GM21390 (cell line): Measurements from ENCODE around the gene KLK1.
"Not testable (repeated sequence)": the region's sequence is repeated elsewhere in the genome, so short reads cannot be mapped to it uniquely, and the experiment has no call there.

ENCODE experiments used
- ATAC-seq: cut with Tn5 transposase; IDR thresholded peaks from one replicate; pipeline ENCODE4 v1.9.1; 2021; ENCODE audit not compliant: unreplicated experiment

Gene KLK1

DNA sequence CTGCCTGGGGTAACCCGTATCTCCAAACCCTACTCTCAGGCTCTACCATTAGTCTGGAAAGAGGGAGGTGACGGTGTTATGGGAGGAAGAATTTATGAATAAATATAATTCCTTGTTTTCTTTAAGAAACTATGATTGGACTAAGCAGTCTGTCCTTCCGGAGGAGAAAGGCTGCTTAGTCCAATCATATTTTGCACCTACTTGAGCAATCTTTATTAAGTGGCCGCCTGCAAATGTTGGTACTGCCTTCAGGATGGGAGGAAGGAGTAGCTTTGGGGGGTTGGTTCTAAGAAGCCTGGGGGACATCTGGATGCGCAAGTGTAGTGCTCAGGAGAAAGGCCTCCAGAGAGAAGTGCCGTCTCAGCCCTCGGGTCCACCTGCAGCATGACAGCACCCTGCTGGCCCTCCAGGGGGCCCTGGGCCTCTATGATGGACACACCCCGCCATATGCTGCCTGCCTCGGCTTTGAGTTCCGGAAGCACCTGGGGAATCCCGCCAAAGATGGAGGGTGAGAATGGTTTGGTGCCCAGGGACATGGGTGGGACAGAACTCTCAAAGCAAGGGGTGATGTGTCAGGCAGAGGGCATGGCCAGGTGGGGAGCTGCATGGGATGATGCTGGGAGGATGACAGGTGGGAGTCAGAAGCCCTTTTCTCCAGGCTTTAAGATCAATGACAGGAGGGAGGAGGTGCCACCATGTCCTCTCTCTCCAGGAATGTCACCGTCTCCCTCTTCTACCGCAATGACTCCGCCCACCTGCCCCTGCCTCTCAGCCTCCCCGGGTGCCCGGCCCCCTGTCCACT lies 29.3 kb downstream of the KLK1 start:
- ATAC-seq, result no peak

DNA sequence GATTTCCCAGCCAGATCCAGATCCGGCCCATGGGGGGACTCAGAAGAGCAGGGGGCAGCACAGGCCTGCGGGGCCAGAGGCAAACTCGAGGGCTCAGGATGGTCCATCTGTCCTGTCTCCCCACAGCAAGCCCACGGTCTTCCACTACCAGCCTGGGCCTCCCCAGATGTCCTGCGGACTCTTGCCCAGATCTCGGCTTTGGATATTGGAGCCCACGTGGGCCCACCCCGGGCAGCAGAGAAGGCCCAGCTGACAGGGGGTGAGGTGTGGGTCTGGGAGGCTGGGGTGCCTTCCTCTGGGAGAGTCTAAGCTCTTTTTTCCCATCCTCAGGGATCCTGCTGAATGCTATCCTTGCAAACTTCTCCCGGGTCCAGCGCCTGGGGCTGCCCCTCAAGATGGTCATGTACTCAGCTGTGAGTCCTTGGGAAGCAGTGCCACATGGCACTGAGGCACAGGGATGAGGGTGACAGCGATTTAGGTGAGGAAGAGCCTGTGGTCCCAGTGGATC lies 30.0 kb downstream of the KLK1 start:
- ATAC-seq, result no peak

DNA sequence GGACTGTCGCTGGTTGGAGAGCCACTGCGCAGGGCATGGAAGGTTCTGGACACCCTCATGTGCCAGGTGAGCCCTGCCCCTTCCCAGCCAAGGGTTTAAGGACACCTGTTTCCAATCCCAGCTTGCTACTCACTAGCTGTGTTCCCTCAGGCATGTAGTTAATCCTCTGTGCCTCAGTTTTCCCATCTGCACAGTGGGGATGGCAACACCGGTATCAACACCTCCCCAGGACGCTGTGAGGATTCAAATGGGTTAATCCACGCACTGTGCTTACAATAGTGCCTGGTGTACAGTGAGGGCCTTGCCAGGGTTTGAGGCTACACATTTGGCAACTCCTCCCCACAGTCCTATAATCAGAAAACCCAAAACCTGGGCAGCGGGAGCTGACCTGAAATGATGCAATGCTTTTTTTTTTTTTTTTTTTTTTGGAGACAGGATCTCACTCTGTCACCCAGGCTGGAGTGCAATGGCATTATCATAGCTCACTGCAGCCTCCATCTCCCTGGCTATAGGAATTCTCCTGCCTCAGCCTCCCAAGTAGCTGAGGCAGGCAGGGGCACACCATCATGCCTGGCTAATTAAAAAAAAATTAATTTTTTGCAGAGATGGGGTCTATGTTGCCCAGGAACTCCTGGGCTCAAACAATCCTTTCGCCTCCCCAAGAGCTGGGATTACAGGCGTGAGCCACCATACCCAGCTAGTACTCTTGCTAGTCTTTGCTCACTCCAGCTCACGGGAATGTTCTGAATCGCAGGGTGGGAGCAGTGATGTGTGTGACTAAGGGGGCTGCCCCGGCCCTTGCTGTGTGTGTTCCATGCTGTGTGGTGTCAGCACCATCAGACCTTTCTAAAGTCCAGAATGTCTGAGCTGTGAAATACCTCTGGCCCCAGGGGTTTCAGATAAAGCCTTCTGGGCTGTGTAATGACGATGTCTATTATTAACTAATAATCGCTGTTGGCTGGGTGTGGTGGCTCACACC lies 31.0 kb downstream of the KLK1 start:
- no peak for ATAC-seq

DNA sequence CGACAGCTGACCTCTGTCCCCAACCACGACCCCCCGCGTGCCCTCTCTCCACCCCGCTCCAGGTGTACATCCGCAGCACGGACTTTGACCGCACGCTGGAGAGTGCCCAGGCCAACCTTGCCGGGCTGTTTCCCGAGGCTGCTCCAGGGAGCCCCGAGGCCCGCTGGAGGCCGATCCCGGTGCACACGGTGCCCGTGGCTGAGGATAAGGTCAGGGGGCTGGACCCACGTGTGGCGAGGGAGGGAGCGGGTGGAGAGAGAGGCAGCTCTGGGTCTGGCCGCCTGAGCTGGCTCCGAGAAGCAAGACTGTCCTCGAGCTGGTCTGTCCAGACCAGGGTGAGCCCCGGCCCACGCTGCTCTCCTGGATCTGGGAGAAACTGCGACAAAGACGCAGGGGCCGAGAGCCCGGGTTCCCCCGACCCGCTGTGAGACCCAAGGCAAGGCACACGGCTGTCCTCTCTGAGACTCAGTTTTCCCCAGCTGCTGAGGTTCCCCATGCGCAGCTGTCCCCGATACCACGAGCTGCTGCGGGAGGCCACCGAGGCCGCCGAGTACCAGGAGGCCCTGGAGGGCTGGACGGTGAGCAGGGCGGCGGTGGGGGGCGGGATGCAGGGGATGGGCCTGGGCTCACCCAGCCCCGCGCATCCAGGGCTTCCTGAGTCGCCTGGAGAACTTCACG lies 31.9 kb downstream of the KLK1 start:
- ATAC-seq, result no peak

DNA sequence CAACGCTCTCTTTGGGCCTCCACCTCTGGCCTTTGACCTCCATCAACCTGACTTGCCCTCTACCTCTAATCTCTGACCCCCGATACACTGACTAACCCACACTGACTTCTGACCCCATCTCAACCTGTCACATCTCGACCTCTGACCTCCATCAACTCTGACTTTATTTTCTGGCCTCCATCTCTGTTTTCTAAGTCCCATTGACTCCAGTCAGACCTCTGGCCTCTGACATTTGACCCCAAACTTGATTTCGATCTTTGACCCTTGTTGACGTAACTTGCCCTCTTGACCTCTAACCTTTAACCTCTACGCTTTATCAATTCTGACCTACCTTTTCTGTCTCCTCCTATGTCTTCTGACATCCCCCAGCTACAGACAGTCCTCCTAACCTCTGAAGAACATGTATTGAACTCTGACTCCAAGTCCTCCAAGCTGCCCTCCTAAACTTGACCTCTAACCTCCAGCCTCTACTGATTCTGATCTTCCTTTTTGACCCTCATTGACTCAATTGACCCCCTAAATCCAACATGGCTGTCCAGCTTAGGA lies 32.6 kb downstream of the KLK1 start:
- no peak for ATAC-seq

DNA sequence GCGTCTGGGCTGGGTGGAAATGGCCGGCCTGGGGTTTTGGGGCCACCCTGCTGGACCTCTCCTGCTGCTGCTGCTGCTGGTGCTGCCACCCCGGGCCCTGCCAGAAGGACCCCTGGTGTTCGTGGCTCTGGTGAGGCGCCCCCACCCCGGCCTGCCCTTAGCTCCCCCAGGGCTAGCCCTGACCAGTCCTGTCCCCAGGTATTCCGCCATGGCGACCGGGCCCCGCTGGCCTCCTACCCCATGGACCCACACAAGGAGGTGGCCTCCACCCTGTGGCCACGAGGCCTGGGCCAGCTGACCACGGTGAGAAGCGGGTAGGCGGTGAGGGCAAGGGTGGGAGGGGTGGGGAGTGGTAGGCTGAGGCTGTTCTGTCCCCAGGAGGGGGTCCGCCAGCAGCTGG lies 33.2 kb downstream of the KLK1 start, which contains the start of gene ACP4:
Gene ACP4, plus strand, starts transcription at position 20 of the 400 bp plus-strand sequence. Its CDS starts 0 bp downstream, at position 20.
- ATAC-seq, result no peak

DNA sequence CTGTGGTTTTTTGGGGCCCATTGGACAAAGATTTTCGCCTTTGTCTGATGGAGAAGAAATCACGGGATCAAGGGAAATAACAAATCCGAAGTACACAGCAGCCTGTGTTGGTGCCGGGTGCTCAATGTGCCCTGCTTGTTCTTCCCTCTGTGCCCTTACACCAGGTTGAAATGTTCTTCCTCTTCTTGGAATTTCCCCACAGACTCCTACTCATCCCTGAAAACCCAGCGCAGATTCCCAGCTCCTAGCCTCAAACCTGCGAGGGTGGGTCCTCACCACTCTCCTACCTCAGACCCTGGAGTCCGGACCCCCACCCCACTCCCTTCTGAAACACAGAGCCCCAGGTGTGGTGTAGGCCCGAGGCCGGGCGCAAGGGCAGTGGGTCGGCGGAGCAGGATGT lies 38.3 kb downstream of the KLK1 start:
- ATAC-seq, result no peak

DNA sequence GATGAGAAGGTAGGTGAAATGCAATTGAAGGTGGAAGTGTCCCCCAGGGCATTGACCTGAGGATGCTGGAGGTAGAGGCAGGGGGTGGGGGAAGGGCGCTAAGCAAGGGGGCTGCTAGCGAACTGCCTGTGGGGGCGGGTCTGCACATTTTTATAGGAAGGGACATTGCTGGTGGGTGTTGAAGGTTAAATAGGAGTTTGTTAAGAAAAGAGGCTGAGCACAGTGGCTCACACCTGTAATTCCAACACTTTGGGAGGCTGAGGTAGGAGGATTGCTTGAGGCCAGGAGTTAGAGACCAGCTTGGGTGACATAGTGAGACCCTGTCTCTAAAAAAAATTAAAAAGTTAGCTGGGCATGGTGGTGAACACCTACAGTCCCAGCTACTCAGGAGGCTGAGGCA lies 38.9 kb downstream of the KLK1 start:
- ATAC-seq, result no peak

DNA sequence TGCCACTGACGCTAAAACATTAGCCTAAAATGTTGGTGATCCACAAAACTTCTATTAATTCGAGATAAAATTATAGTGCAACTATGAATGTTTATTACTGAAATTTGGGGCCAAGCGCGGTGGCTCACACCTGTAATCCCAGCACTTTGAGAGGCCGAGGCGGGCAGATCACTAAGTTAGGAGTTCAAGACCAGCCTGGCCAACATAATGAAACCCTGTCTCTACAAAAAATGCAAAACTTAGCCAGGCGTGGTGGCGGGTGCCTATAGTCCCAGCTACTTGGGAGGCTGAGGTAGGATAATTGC lies 39.8 kb downstream of the KLK1 start:
- ATAC-seq, result not testable (repeated sequence)

DNA sequence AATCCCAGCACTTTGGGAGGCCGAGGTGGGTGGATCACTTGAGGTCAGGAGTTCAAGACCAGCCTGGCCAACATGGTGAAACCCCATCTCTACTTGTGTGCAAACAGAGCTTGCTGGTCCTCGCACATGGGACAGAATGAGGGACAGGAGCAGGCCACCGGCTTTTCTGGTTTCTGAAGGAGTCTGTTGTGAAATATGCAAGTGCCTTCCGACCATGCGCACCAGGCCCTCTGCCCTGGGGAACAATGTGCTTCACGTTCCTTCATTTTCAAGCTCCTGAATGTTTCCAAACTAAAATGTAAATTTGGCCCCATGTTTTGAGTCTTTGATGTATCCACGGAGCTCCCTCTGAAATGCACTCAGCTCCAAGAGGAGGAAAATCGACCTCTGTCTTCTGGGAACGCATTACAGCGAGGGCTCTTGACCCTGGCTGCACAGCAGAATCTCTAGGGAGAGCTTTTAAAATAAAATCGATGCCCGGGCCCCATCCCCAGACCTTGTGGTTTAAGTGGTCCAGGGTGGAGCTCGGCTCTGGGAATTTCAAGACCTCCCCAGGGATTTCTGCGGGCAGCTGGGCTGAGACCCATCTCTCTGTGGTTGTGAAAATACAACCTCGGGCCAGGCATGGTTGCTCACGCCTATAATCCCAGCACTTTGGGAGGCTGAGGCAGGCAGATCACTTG lies 42.7 kb downstream of the KLK1 start:
- no peak for ATAC-seq

DNA sequence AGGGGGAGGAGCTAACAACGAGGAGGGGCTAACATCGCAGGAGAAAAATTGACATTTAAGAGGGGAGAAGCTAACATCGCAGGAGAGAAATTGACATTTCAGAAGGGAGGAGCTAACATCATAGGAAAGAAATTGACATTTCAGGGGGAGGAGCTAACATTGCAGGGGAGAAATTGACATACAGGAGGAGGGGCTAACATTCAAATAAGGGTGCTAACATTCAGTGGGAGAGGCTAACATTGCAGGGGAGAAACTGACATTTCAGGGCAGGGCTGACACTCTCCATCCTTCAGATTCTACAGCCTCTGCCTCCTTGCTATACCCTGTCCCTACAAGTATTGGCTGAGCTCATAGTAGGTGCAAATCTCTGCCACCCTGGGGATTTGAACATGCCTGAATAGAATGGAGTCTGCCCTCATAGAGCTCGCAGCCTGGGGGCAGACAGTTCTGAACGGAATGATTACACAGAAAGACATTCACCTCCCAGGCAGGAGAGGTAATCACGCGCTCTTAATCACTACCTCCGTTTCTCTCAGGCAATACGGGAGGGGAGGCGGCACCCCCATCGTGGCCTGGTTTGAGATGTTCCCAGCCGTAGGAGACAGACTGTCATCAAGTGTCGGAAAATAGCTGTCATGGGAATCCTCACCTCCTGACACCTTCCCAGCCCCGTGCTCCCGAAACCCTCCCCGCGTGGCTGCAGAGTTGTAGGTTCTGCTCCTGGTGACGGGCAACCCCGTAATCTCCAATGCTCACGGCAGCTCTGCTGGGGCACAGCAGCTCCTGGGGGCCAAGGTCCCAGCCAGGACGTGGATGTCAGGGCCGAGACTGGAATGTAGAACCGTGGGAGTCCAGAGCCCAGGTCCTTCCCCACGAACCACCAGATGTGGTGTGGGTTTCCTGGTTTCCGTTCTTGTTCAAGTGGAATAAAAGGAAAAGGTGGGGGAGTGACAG lies 43.8 kb downstream of the KLK1 start:
- ATAC-seq, result no peak

DNA sequence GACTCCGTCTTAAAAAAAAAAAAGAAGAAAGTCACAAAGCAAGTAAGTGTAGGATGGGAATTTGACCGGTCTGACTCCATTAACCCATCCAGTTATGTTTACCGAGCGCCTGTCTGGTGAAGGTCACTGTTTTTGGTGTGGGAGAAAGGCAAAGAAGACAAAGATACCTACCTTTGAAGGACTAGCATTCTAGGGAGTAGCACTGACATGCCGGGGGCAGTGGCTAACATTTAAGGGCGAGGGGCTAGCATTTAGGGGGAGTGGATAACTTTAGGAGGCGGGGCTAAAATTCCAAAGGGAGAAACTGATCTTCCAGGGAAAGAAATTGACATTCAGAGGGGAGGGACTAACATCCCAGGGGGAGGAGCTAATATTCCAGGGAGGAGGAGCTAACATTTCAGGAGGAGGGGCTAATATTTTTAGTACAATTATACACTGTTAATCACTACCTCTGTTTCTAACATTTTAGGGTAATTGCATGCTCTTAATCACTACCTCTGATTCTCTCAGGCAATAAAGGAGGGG lies 44.6 kb downstream of the KLK1 start:
- ATAC-seq, result no peak

DNA sequence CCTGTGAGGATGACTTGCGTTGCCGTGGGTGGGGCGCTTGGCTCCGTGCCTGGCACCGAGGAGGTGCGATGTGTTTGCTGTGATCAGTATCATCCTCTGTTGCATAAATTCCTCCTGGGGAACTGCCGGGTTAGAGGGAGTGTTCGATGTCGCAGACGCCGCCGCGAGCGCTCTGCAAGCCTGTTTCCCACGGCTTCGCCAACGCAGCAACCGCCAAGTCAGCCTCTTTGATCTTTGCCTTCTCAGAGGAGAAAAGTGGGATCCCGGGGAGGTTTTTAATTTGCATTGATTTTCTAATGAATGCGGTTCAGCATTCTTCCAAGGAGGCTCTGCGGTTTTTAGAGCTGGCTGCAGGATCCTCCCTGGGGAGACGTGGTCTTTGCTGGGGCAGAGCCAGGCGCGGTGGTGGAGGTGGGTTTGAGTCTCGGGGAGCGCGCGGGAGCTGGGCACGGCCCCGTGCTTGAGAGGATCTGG lies 45.7 kb downstream of the KLK1 start:
- ATAC-seq, result no peak

DNA sequence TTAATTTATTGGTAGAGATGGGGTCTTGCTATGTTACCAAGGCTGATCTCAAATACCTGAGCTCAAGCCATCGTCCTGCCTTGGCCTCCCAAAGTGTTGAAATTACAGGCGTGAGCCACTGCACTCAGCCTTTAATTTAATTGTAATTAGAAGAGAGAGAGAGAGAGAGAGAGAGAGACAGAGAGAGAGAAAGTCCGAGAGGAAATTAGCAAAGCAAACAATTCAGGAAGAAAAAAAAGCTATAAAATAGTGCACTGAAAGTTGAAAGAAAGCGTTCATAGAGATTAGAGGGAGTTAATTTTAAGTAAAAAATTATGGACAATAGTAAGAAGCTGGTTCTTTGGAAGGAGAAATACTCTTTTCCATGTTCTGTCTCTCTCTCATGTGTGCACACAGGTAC lies 46.3 kb downstream of the KLK1 start:
- ATAC-seq, result no peak

DNA sequence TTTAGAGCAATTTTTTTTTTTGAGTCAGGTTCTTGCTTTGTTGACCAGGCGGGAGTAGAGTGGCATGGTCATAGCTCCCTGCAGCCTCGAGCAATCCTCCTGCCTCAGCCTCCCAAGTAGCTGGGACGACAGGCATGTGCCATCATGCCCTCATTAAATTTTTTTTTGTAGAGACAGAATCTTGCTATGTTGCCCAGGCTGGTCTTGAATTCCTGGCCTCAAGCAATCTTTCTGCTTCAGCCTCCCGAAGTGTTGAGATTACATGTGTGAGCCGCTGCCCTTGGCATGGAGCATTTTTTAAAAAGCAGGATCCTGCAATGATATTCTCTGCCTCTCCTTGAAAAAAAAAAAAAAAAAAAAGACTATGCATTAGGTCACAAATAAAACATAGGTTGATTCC lies 47.5 kb downstream of the KLK1 start:
- ATAC-seq, result no peak

DNA sequence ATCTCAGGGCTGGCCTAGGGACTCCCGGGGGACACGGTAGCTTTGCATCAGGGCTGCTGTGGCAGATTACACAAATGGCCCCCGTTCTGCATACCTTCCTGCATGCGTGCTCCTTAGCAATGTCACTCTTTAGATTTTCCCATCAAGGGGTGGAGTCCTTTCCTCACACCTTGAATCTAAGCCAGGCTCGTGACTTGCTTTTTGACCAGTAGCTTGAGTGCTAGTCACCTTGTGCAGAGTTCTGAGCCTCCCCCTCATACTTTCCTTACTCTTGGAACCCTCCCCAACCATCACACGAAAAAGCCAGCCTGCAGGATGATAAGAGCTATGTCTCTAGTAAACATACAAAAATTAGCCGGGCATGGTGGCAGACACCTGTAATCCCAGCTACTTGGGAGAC lies 50.1 kb downstream of the KLK1 start:
- ATAC-seq, result not testable (repeated sequence)

DNA sequence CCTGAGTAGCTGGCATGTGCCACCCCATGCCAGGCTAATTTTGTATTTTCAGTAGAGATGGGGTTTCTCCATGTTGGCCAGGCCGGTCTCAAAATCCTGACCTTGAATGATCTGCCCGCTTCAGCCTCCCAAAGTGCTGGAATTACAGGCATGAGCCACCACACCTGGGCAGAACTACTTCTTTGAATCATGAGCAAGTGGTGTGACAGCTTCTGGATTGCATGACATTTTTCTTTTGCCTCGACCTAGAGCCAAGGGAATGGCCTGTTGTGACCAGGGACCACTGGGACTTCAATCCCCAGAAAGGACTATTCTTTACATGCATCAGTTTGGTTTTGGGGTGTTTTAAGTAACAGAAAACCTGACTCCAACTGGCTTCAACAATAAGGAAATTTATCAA lies 50.7 kb downstream of the KLK1 start:
- not testable (repeated sequence) for ATAC-seq

DNA sequence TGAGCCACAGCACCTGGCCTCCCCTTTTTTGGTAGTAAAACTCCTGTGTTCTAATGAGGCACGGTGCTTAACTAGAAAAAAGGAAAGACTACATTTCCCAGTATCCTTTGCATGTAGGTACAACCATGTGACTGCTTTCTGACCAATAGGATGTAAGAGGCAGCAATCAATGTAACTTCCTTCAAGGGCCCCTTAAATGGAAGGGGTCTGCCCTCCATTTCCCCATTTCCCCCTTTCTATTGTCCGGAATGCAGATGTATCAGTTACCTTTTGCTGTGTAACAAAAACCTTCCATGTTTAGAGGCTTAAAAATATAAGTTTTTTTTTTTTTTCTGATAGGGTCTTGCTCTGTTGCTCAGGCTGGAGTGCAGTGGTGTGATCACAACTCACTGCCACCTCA lies 51.1 kb downstream of the KLK1 start:
- ATAC-seq, result no peak

DNA sequence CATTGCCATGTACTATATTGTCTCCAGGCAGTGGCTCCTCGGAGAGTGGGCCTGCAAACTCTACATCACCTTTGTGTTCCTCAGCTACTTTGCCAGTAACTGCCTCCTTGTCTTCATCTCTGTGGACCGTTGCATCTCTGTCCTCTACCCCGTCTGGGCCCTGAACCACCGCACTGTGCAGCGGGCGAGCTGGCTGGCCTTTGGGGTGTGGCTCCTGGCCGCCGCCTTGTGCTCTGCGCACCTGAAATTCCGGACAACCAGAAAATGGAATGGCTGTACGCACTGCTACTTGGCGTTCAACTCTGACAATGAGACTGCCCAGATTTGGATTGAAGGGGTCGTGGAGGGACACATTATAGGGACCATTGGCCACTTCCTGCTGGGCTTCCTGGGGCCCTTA lies 52.7 kb downstream of the KLK1 start:
- no peak for ATAC-seq
